Chondrocyte (in vitro differentiated cells): Measurements from ENCODE around the gene ADAM12. TPM values are rescaled to one million over a fixed set of nuclear protein-coding genes. Genes with fewer than 3 reads are reported as not detected.

ENCODE experiments used
- DNase-seq: peaks from one replicate; pipeline ENCODE4 v3.0.0; 2021; ENCODE audit warnings: mixed read lengths, low spot score
- H3K27ac Mint-ChIP-seq: one replicate; pipeline ENCODE4 v1.8.0; 2021; ENCODE audit warnings: mild to moderate bottlenecking, moderate library complexity, mixed read lengths; ENCODE audit not compliant: unreplicated experiment
- H3K27me3 Mint-ChIP-seq: 2 replicates; pipeline ENCODE4 v1.8.0; 2021; ENCODE audit warnings: low read depth, mixed read lengths
- H3K36me3 Mint-ChIP-seq: 2 replicates; pipeline ENCODE4 v1.8.0; 2021; ENCODE audit warnings: low read depth, mixed read lengths
- H3K4me1 Mint-ChIP-seq: 2 replicates; pipeline ENCODE4 v1.8.0; 2021; ENCODE audit warnings: low read depth, mild to moderate bottlenecking, mixed read lengths
- H3K4me3 Mint-ChIP-seq: one replicate; pipeline ENCODE4 v1.8.0; 2021; ENCODE audit warnings: mild to moderate bottlenecking, moderate library complexity, mixed read lengths; ENCODE audit not compliant: unreplicated experiment
- H3K9me3 Mint-ChIP-seq: 2 replicates; pipeline ENCODE4 v1.8.0; 2021; ENCODE audit warnings: low read depth, mixed read lengths
- total RNA-seq: library from RNA; stranded (reverse); gene quantifications from 3 replicates; pipeline ENCODE4 v1.2.1, GENCODE V29; 2021
- TF ChIP-seq, protein P1 (sequence below): fragments of 200-600 bp; sonication (generic); IDR thresholded peaks from 2 replicates; pipeline ENCODE4 v1.5.0; 2021; ENCODE audit warnings: antibody characterized with exemption, mild to moderate bottlenecking, moderate library complexity

The ADAM12 gene
- total RNA-seq, 1 donor from 2014 or later = 175 TPM

DNA sequence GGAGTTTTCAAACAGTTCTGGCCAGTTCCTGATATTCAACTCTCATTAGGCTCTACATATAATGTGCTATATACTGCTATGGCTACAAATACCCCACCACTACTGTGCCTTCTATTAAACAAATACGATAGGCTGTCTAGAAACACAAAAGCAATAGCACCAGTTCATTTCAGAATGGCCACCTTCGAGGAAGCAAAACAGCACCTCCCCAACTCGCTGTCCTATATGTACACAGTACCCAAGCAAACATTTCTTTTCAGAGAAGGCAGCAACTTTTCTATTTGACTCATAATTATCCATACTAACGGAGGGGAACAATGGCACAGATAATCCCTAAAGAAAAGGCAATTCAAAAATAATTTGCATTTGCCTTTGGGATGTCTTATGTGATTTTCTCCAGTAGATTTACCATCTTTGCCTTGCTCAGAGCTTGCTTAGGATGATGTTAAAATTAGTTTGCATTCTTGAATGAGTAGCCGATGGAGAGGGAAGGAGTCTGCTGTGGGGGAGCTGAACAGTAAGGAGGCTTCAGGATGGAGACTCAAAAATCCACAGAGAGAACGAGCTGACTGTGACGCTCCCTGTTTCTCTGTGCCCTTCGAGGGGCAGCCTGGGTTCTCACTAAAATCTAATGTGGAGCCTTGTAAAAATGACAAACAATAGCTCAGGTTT, 273.3 kb downstream of the ADAM12 start:
- H3K27me3 Mint-ChIP-seq = no peaks in the 10 kb centered on the region
- peaks cover 3% of the 10 kb centered on the region for H3K9me3 Mint-ChIP-seq
- H3K36me3 Mint-ChIP-seq = peaks cover 26% of the 10 kb centered on the region
- peaks cover 27% of the 10 kb centered on the region for H3K4me1 Mint-ChIP-seq
- no peak overlapping the region for H3K4me3 Mint-ChIP-seq
- TF ChIP-seq, protein P1, sequence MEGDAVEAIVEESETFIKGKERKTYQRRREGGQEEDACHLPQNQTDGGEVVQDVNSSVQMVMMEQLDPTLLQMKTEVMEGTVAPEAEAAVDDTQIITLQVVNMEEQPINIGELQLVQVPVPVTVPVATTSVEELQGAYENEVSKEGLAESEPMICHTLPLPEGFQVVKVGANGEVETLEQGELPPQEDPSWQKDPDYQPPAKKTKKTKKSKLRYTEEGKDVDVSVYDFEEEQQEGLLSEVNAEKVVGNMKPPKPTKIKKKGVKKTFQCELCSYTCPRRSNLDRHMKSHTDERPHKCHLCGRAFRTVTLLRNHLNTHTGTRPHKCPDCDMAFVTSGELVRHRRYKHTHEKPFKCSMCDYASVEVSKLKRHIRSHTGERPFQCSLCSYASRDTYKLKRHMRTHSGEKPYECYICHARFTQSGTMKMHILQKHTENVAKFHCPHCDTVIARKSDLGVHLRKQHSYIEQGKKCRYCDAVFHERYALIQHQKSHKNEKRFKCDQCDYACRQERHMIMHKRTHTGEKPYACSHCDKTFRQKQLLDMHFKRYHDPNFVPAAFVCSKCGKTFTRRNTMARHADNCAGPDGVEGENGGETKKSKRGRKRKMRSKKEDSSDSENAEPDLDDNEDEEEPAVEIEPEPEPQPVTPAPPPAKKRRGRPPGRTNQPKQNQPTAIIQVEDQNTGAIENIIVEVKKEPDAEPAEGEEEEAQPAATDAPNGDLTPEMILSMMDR = no peak
- no peak overlapping the region for H3K27ac Mint-ChIP-seq
- no peak for DNase-seq

DNA sequence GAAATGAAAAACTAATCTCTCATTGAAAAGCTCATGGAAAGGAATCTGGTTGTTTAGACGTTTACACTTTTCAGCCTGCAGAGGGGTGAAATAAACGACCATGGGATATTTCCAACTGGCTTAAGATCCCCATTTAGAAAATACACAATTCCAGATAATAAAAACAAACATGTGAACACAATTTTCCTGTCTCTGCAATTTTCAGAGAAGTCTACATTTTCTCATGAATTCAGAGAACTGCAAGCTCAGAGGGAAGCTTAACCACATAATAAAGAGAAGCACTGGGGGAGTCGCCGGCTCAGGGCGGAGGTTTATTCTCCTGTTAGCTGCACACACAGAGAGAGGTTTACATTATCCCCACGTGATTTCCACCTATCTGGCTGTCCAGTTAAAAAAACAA, 276.8 kb downstream of the ADAM12 start:
- DNase-seq = no peak
- H3K9me3 Mint-ChIP-seq = peaks cover 3% of the 10 kb centered on the region
- peaks cover 20% of the 10 kb centered on the region for H3K4me1 Mint-ChIP-seq
- no peak overlapping the region for H3K4me3 Mint-ChIP-seq
- TF ChIP-seq, protein P1 = no peak
- H3K27ac Mint-ChIP-seq = no peak overlapping the region
- peaks cover 22% of the 10 kb centered on the region for H3K36me3 Mint-ChIP-seq
- no peaks in the 10 kb centered on the region for H3K27me3 Mint-ChIP-seq

DNA sequence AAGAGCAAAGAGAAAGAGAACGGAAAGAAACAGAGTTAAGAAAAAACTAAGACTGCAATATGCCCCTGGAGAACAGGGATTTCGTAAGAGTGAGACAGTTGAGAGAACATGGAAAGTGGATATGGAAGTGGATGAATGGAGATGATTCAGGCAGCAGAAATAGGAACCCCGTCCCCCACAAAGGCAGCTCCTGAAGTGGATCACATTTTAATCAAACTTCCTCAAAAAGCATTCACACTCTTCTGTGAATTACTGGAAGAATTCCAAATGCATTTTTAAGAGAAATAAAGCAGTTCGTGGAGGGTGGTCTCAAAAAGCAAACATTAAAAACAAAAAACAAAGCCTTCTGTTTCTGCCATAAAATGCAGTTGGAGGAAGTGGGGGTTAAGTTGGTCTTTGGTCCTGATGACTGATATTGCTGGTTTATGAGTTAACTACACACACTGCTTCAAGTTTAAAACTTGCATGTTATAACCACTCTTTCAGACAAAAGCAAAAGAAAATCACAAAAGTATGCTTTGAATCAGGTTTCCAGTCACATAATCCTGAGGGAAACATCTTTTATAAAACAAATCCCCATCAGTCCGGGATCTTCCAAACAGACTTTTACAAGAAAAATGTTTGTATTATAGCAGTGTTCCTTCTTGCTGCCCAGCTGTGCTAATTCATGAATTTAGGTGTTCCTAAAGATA, 277.6 kb downstream of the ADAM12 start:
- peak overlapping the region; percentile 77 for H3K27ac Mint-ChIP-seq
- peaks cover 20% of the 10 kb centered on the region for H3K4me1 Mint-ChIP-seq
- no peak for DNase-seq
- peaks cover 18% of the 10 kb centered on the region for H3K36me3 Mint-ChIP-seq
- H3K27me3 Mint-ChIP-seq = no peaks in the 10 kb centered on the region
- TF ChIP-seq, protein P1 = no peak
- peaks cover 3% of the 10 kb centered on the region for H3K9me3 Mint-ChIP-seq
- H3K4me3 Mint-ChIP-seq = no peak overlapping the region

DNA sequence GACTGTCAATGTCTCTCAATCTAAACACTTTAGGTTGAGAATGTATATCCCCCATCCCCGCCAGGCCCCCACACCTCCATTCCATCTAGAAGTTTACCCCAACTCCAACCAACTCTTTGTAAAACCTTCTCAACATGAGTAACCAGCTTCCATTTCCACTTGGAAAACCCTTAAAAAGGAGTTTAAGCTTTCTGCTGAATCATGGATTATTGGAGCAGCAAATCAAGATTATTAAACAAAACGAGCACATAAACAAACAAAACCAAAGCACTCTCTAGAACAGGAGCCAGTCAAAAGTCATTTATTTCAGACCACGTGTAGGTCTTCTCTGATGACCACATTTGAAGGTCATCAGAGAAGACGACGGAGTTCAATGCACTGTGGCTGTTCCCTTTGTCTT, 278.4 kb downstream of the ADAM12 start:
- H3K36me3 Mint-ChIP-seq = peaks cover 18% of the 10 kb centered on the region
- no peak for DNase-seq
- no peak overlapping the region for H3K4me3 Mint-ChIP-seq
- no peak overlapping the region for H3K27ac Mint-ChIP-seq
- peaks cover 20% of the 10 kb centered on the region for H3K4me1 Mint-ChIP-seq
- H3K9me3 Mint-ChIP-seq = peaks cover 3% of the 10 kb centered on the region
- no peaks in the 10 kb centered on the region for H3K27me3 Mint-ChIP-seq
- TF ChIP-seq, protein P1 = no peak

DNA sequence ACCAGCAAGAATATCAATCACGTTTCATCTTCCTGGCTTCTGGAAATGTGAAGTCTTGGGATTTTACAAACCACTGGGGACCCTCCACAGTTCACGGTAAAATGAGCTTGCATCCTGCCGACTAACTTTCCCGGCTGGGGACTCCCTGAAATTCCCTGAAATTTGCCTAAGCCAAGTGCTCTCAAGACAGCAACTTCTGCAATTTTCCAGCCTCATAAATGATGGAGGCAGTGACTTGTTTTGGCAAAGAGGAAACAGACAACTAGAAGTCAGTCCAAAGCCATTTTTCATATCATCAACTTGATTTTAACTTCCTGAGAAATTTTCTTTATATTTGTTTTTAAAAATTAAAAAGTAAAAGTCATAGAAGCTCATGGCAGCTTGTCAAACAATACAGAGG, 279.6 kb downstream of the ADAM12 start:
- peaks cover 16% of the 10 kb centered on the region for H3K36me3 Mint-ChIP-seq
- peaks cover 3% of the 10 kb centered on the region for H3K9me3 Mint-ChIP-seq
- TF ChIP-seq, protein P1 = no peak
- H3K27ac Mint-ChIP-seq = no peak overlapping the region
- no peaks in the 10 kb centered on the region for H3K27me3 Mint-ChIP-seq
- peaks cover 20% of the 10 kb centered on the region for H3K4me1 Mint-ChIP-seq
- H3K4me3 Mint-ChIP-seq = no peak overlapping the region
- no peak for DNase-seq
